OCI-LY7 (cell line): Measurements from ENCODE around the gene SETBP1.

Experiments used
- EZH2phosphoT487 ChIP-seq: fragments of 200-600 bp; sonication (generic); IDR thresholded peaks from 2 replicates; pipeline ENCODE4 v1.6.1; 2018; ENCODE audit warnings: low read depth, borderline replicate concordance, mild to moderate bottlenecking, mixed run types, antibody characterized with exemption, low read length, moderate library complexity, mixed read lengths
- TF ChIP-seq, protein P1 (sequence below): fragments of 200-600 bp; sonication (generic); conservative IDR thresholded peaks from 2 replicates; pipeline ENCODE4 v1.5.1; 2014; ENCODE audit warnings: mild to moderate bottlenecking, antibody characterized with exemption, low read length, moderate library complexity, mixed read lengths

DNA sequence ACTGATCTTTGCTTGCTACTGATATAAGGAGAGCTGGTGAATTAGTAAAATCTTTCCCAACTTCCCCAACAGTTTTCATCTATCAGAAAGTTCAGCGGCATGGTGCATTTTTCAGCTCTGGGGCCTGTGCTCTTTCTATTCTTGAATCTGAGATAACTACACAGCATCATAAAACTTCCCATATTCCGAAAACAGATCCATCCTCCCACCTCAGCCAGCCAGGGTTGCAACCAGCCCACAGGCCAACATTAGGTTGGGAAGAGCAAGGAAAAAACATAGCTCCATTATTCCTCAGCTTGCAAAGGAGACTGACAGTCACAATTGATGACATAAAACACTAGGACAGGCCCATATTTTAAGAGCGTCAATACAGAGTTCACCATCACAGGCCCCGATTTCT lies 297.2 kb downstream of the SETBP1 start:
- TF ChIP-seq, protein P1, sequence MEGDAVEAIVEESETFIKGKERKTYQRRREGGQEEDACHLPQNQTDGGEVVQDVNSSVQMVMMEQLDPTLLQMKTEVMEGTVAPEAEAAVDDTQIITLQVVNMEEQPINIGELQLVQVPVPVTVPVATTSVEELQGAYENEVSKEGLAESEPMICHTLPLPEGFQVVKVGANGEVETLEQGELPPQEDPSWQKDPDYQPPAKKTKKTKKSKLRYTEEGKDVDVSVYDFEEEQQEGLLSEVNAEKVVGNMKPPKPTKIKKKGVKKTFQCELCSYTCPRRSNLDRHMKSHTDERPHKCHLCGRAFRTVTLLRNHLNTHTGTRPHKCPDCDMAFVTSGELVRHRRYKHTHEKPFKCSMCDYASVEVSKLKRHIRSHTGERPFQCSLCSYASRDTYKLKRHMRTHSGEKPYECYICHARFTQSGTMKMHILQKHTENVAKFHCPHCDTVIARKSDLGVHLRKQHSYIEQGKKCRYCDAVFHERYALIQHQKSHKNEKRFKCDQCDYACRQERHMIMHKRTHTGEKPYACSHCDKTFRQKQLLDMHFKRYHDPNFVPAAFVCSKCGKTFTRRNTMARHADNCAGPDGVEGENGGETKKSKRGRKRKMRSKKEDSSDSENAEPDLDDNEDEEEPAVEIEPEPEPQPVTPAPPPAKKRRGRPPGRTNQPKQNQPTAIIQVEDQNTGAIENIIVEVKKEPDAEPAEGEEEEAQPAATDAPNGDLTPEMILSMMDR: no peak
- no peak for TF ChIP-seq EZH2phosphoT487
